ENCODE data around the gene UBTD1. TPM values are rescaled to one million over a fixed set of nuclear protein-coding genes. Genes with fewer than 3 reads are reported as not detected.

The UBTD1 gene
- polyA plus RNA-seq, 4 donors, result 1.1 to 7.6 (median 4.8) TPM

GRCh38 chr10:97485647-97486281 lies 13.0 kb upstream of the UBTD1 start:
- Histone ChIP-seq H3K27me3 (ENCODE audit: control insufficient read depth in 3 of 3, insufficient read depth in 3 of 3, low read length in 3 of 3) (no peaks in the 10 kb centered on the region), H3K9me3 (ENCODE audit: control insufficient read depth in 2 of 2, insufficient read depth in 1 of 2, low read depth in 1 of 2, low read length in 1 of 2) (no peaks in the 10 kb centered on the region), H3K27ac (ENCODE audit: low read depth in 1 of 3, low read length in 2 of 3) (no peak overlapping the region), H3K36me3 (ENCODE audit: control insufficient read depth in 3 of 3, insufficient read depth in 2 of 3, low read depth in 1 of 3, low read length in 3 of 3) (peaks cover 0 to 27% (median 8%) of the 10 kb centered on the region in 3 donors), H3K4me1 (ENCODE audit: control insufficient read depth in 3 of 3, insufficient read depth in 2 of 3, low read depth in 1 of 3, low read length in 2 of 3) (no peaks in the 10 kb centered on the region), H3K4me3 (ENCODE audit: low read depth in 1 of 3, low read length in 3 of 3) (no peak overlapping the region)
- WGBS, 3 donors, result 60 to 84% (median 78%) methylated on average over 4 of the region's 4 CpGs
- FAIRE-seq (no peak), DNase-seq (no peak)

- DNase-seq, result no peak
- Histone ChIP-seq H3K36me3 (ENCODE audit: control insufficient read depth in 3 of 3, insufficient read depth in 2 of 3, low read depth in 1 of 3, low read length in 3 of 3) (peaks cover 0 to 11% (median 3%) of the 10 kb centered on the region in 3 donors), H3K27ac (ENCODE audit: low read depth in 1 of 3, low read length in 2 of 3) (no peak overlapping the region), H3K4me1 (ENCODE audit: control insufficient read depth in 3 of 3, insufficient read depth in 2 of 3, low read depth in 1 of 3, low read length in 2 of 3) (peaks cover 0 to 10% (median 6%) of the 10 kb centered on the region in 3 donors), H3K9me3 (ENCODE audit: control insufficient read depth in 2 of 2, insufficient read depth in 1 of 2, low read depth in 1 of 2, low read length in 1 of 2) (no peaks in the 10 kb centered on the region), H3K4me3 (ENCODE audit: low read depth in 1 of 3, low read length in 3 of 3) (no peak overlapping the region), H3K27me3 (ENCODE audit: control insufficient read depth in 3 of 3, insufficient read depth in 3 of 3, low read length in 3 of 3) (no peaks in the 10 kb centered on the region)
- WGBS, 3 donors, result 75 to 83% (median 79%) methylated on average over 2 of the region's 2 CpGs
- FAIRE-seq, result no peak
Measured at GRCh38 chr10:97490592-97490991, 8.1 kb upstream of the UBTD1 start.

- peaks cover 0 to 9% (median 3%) of the 10 kb centered on the region in 3 donors for H3K36me3 ChIP-seq (ENCODE audit: control insufficient read depth in 3 of 3, insufficient read depth in 2 of 3, low read depth in 1 of 3, low read length in 3 of 3)
- no peak for FAIRE-seq
- H3K9me3 ChIP-seq (ENCODE audit: control insufficient read depth in 2 of 2, insufficient read depth in 1 of 2, low read depth in 1 of 2, low read length in 1 of 2), result no peaks in the 10 kb centered on the region
- no peak for DNase-seq
- H3K4me1 ChIP-seq (ENCODE audit: control insufficient read depth in 3 of 3, insufficient read depth in 2 of 3, low read depth in 1 of 3, low read length in 2 of 3), result peaks cover 0 to 22% (median 8%) of the 10 kb centered on the region in 3 donors
- H3K27ac ChIP-seq (ENCODE audit: low read depth in 1 of 3, low read length in 2 of 3), result no peak overlapping the region
- no peak overlapping the region for H3K4me3 ChIP-seq (ENCODE audit: low read depth in 1 of 3, low read length in 3 of 3)
- H3K27me3 ChIP-seq (ENCODE audit: control insufficient read depth in 3 of 3, insufficient read depth in 3 of 3, low read length in 3 of 3), result peaks cover 0 to 2% (median 0%) of the 10 kb centered on the region in 3 donors
- 35 to 55% (median 44%) methylated on average over 2 of the region's 2 CpGs for WGBS, 3 donors
Measured at GRCh38 chr10:97494151-97494550, 4.6 kb upstream of the UBTD1 start.

- H3K36me3 ChIP-seq (ENCODE audit: control insufficient read depth in 3 of 3, insufficient read depth in 2 of 3, low read depth in 1 of 3, low read length in 3 of 3), result peaks cover 0 to 9% (median 3%) of the 10 kb centered on the region in 3 donors
- 20 to 38% (median 35%) methylated on average over 7 of the region's 7 CpGs for WGBS, 3 donors
- FAIRE-seq (no peak), DNase-seq (peak; percentile 6 to 31)
- peaks cover 0 to 27% (median 8%) of the 10 kb centered on the region in 3 donors for H3K4me1 ChIP-seq (ENCODE audit: control insufficient read depth in 3 of 3, insufficient read depth in 2 of 3, low read depth in 1 of 3, low read length in 2 of 3)
- no peaks in the 10 kb centered on the region for H3K9me3 ChIP-seq (ENCODE audit: control insufficient read depth in 2 of 2, insufficient read depth in 1 of 2, low read depth in 1 of 2, low read length in 1 of 2)
- H3K27me3 ChIP-seq (ENCODE audit: control insufficient read depth in 3 of 3, insufficient read depth in 3 of 3, low read length in 3 of 3), result peaks cover 0 to 9% (median 0%) of the 10 kb centered on the region in 3 donors
- H3K27ac ChIP-seq (ENCODE audit: low read depth in 1 of 3, low read length in 2 of 3), result no peak overlapping the region
- peak overlapping the region in 1 of 3 donors; percentile 4 for H3K4me3 ChIP-seq (ENCODE audit: low read depth in 1 of 3, low read length in 3 of 3)
Measured at GRCh38 chr10:97494863-97495506, 3.7 kb upstream of the UBTD1 start.

- peaks cover 0 to 9% (median 1%) of the 10 kb centered on the region in 3 donors for H3K36me3 ChIP-seq (ENCODE audit: control insufficient read depth in 3 of 3, insufficient read depth in 2 of 3, low read depth in 1 of 3, low read length in 3 of 3)
- no peak for FAIRE-seq
- H3K4me1 ChIP-seq (ENCODE audit: control insufficient read depth in 3 of 3, insufficient read depth in 2 of 3, low read depth in 1 of 3, low read length in 2 of 3), result peaks cover 0 to 33% (median 8%) of the 10 kb centered on the region in 3 donors
- peak; percentile 76 to 79 for DNase-seq
- peak overlapping the region; percentile 71 to 95 (median 94) for H3K27ac ChIP-seq (ENCODE audit: low read depth in 1 of 3, low read length in 2 of 3)
- H3K27me3 ChIP-seq (ENCODE audit: control insufficient read depth in 3 of 3, insufficient read depth in 3 of 3, low read length in 3 of 3), result peaks cover 0 to 20% (median 0%) of the 10 kb centered on the region in 3 donors
- WGBS, 3 donors, result 1% methylated on average over 22 of the region's 22 CpGs
- no peaks in the 10 kb centered on the region for H3K9me3 ChIP-seq (ENCODE audit: control insufficient read depth in 2 of 2, insufficient read depth in 1 of 2, low read depth in 1 of 2, low read length in 1 of 2)
- H3K4me3 ChIP-seq (ENCODE audit: low read depth in 1 of 3, low read length in 3 of 3), result peak overlapping the region; percentile 62 to 99 (median 96)
Measured at GRCh38 chr10:97497572-97498075, 1.1 kb upstream of the UBTD1 start.

- FAIRE-seq, result no peak
- WGBS, 3 donors, result 0% methylated on average over 46 to 73 of the region's 73 CpGs
- Histone ChIP-seq H3K4me3 (ENCODE audit: low read depth in 1 of 3, low read length in 3 of 3) (peak within 1 kb of the TSS; percentile 62 to 99 (median 96)), H3K4me1 (ENCODE audit: control insufficient read depth in 3 of 3, insufficient read depth in 2 of 3, low read depth in 1 of 3, low read length in 2 of 3) (peaks cover 0 to 33% (median 8%) of the 10 kb centered on the region in 3 donors), H3K27me3 (ENCODE audit: control insufficient read depth in 3 of 3, insufficient read depth in 3 of 3, low read length in 3 of 3) (peaks cover 0 to 20% (median 0%) of the 10 kb centered on the region in 3 donors), H3K36me3 (ENCODE audit: control insufficient read depth in 3 of 3, insufficient read depth in 2 of 3, low read depth in 1 of 3, low read length in 3 of 3) (peaks cover 0 to 5% (median 1%) of the 10 kb centered on the region in 3 donors), H3K27ac (ENCODE audit: low read depth in 1 of 3, low read length in 2 of 3) (peak within 1 kb of the TSS; percentile 71 to 95 (median 94)), H3K9me3 (ENCODE audit: control insufficient read depth in 2 of 2, insufficient read depth in 1 of 2, low read depth in 1 of 2, low read length in 1 of 2) (no peaks in the 10 kb centered on the region)
- DNase-seq, result peak; percentile 98 to 99
Measured at GRCh38 chr10:97498076-97498840, 466 bp upstream of the UBTD1 start, which contains the start of gene MMS19. Gene MMS19 (minus strand): TSS chr10:97498422. CDS start chr10:97498384, 38 bp downstream.

GRCh38 chr10:97499561-97500296 lies 1.0 kb downstream of the UBTD1 start:
- FAIRE-seq (no peak), DNase-seq (peak in 1 of 2 donors; percentile 25)
- peaks cover 0 to 32% (median 7%) of the 10 kb centered on the region in 3 donors for H3K4me1 ChIP-seq (ENCODE audit: control insufficient read depth in 3 of 3, insufficient read depth in 2 of 3, low read depth in 1 of 3, low read length in 2 of 3)
- WGBS, 3 donors, result 2 to 5% (median 3%) methylated on average over 33 to 41 of the region's 41 CpGs
- peaks cover 0 to 20% (median 0%) of the 10 kb centered on the region in 3 donors for H3K27me3 ChIP-seq (ENCODE audit: control insufficient read depth in 3 of 3, insufficient read depth in 3 of 3, low read length in 3 of 3)
- peak overlapping the region; percentile 62 to 99 (median 96) for H3K4me3 ChIP-seq (ENCODE audit: low read depth in 1 of 3, low read length in 3 of 3)
- H3K36me3 ChIP-seq (ENCODE audit: control insufficient read depth in 3 of 3, insufficient read depth in 2 of 3, low read depth in 1 of 3, low read length in 3 of 3), result peaks cover 0 to 3% (median 1%) of the 10 kb centered on the region in 3 donors
- H3K9me3 ChIP-seq (ENCODE audit: control insufficient read depth in 2 of 2, insufficient read depth in 1 of 2, low read depth in 1 of 2, low read length in 1 of 2), result no peaks in the 10 kb centered on the region
- H3K27ac ChIP-seq (ENCODE audit: low read depth in 1 of 3, low read length in 2 of 3), result peak overlapping the region in 1 of 3 donors; percentile 95
